WI38 (cell line): ENCODE results near the gene ADAMTS5.

Experiments used
- H3K4me3 ChIP-seq: 2 replicates; pipeline ENCODE4 v1.5.1; 2011; ENCODE audit warnings: low read depth, mild to moderate bottlenecking, control low read depth, low read length
- TF ChIP-seq, protein P1 (sequence below): IDR thresholded peaks from 2 replicates; pipeline ENCODE4 v1.5.1; 2012; ENCODE audit warnings: low read depth, mild to moderate bottlenecking, control low read depth, low read length

ADAMTS5 gene

DNA sequence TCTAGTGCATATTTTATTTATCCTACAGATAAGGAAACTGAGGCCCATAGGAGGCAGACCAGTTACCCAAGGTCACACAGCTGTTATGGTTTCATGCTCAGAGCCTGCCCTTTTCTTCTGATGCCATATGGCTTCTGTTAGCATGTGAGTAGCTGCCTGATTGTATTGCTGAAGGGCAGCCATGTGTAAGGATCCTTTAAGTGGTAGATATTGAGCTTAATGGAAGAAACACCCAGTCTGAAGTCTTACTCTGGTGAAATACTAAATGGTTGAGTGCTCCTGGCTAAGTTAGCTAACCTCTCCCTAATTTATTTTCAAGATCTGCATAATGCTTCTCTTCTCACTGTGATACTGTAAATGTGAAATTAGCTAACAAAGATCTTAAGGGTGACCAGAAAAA, 30.9 kb downstream of the ADAMTS5 start:
- TF ChIP-seq, protein P1, sequence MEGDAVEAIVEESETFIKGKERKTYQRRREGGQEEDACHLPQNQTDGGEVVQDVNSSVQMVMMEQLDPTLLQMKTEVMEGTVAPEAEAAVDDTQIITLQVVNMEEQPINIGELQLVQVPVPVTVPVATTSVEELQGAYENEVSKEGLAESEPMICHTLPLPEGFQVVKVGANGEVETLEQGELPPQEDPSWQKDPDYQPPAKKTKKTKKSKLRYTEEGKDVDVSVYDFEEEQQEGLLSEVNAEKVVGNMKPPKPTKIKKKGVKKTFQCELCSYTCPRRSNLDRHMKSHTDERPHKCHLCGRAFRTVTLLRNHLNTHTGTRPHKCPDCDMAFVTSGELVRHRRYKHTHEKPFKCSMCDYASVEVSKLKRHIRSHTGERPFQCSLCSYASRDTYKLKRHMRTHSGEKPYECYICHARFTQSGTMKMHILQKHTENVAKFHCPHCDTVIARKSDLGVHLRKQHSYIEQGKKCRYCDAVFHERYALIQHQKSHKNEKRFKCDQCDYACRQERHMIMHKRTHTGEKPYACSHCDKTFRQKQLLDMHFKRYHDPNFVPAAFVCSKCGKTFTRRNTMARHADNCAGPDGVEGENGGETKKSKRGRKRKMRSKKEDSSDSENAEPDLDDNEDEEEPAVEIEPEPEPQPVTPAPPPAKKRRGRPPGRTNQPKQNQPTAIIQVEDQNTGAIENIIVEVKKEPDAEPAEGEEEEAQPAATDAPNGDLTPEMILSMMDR: no peak

DNA sequence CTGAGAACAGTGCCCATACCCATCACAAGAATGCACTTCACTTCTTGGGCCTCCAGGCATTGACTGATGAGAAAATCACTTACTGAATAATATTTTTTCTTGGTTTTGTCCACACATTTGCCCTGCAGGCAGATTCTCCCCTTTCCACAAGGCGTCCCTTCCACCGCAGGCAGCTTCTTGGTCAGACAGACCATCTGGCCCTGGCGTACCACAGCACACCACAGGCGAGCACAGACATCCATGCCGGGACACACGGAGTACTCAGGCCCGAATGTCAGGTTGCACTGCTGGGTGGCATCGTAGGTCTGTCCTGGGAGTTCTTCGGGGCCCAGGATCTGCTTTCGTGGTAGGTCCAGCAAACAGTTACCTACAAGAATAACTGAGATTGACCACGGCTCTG, 32.5 kb downstream of the ADAMTS5 start:
- TF ChIP-seq, protein P1: no peak
- H3K4me3 ChIP-seq: no peak overlapping the region

More for the DNA sequence above, 30.9 kb downstream of the ADAMTS5 start:
- H3K4me3 ChIP-seq: no peak overlapping the region

- H3K4me3 ChIP-seq: no peak overlapping the region
- TF ChIP-seq, protein P1: no peak
Observed at GRCh38 chr21:26933448-26933847, 33.4 kb downstream of the ADAMTS5 start.

GRCh38 chr21:26925636-26926035, 41.3 kb downstream of the ADAMTS5 start:
- TF ChIP-seq, protein P1: no peak
- no peak overlapping the region for H3K4me3 ChIP-seq

GRCh38 chr21:26925122-26925521, 41.8 kb downstream of the ADAMTS5 start:
- no peak overlapping the region for H3K4me3 ChIP-seq
- TF ChIP-seq, protein P1: no peak

DNA sequence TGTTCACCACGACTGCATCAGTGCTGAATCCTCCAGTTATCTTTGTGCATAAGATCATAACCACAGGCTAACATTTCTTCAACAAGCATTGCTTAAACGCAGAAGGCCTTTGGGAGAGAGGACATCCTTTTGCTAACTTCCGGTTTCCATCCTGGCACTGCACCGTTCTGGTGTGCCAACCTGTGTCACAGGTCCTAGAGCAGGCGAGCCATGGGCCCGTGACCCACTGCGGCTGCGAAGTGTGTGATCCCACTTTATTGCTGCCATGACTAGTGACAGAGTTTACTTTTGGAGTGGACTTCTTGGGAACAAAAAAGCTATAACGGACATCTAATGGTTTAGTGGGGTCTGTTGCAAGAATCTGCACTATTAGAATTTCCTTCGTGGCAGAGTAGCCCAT, 42.9 kb downstream of the ADAMTS5 start:
- TF ChIP-seq, protein P1: no peak
- no peak overlapping the region for H3K4me3 ChIP-seq

GRCh38 chr21:26920055-26920454, 46.8 kb downstream of the ADAMTS5 start:
- TF ChIP-seq, protein P1: no peak
- H3K4me3 ChIP-seq: no peak overlapping the region
